Gastrocnemius medialis (tissue), 4 donors: ENCODE data around the gene TNS3. TPM values are rescaled to one million over a fixed set of nuclear protein-coding genes. Genes with fewer than 3 reads are reported as not detected.

ENCODE experiments used
- ATAC-seq, 2 donors: fragments of 150-250 bp; one replicate each; pipeline ENCODE4 v1.9.1; 2016
- DNase-seq, 2 donors: peaks; one replicate each; pipeline ENCODE4 v3.0.0-alpha.2; 2019
- H3K27ac ChIP-seq, 4 donors: fragments of 200-600 bp; sonication (generic); 1 replicate in 1 of 4; 2 replicates in 3 of 4; pipeline ENCODE4 v1.5.1; 2016 to 2018; ENCODE audit warnings: mild to moderate bottlenecking in 2 of 4, moderate library complexity in 1 of 4
- H3K27me3 ChIP-seq, 3 donors: fragments of 200-600 bp; sonication (generic) in 2 of 3; 1 replicate in 1 of 3; 2 replicates in 2 of 3; pipeline versions ENCODE4 v1.5.1 to v1.6.0; 2016 to 2019; ENCODE audit warnings: mild to moderate bottlenecking in 1 of 3, moderate library complexity in 1 of 3
- H3K36me3 ChIP-seq, 2 donors: fragments of 200-600 bp; sonication (generic) in 1 of 2; one replicate each; pipeline ENCODE4 v1.5.1; 2017 to 2018
- H3K4me1 ChIP-seq, 2 donors: fragments of 200-600 bp; sonication (generic) in 1 of 2; one replicate each; pipeline ENCODE4 v1.5.1; 2016 to 2017; ENCODE audit warnings: mild to moderate bottlenecking in 2 of 2
- H3K4me3 ChIP-seq, 4 donors: fragments of 200-600 bp; sonication (generic) in 3 of 4; 1 replicate in 1 of 4; 2 replicates in 3 of 4; pipeline ENCODE4 v1.5.1; 2016 to 2019; ENCODE audit warnings: mild to moderate bottlenecking in 2 of 4
- H3K9me3 ChIP-seq, 3 donors: fragments of 200-600 bp; sonication (generic) in 2 of 3; 1 replicate in 1 of 3; 2 replicates in 2 of 3; pipeline ENCODE4 v1.5.1; 2016 to 2019
- POLR2A ChIP-seq, 2 donors: fragments of 450-650 bp; IDR thresholded peaks; one replicate each; pipeline ENCODE4 v1.6.1; 2017; ENCODE audit warnings: antibody characterized with exemption in 2 of 2, mild to moderate bottlenecking in 2 of 2, moderate library complexity in 2 of 2
- in situ Hi-C, 4 donors: fragments of 200-750 bp; cut with MboI; loops; one replicate each; pipeline versions ENCODE4 v1.15.0 to v1.8.0; 2017; ENCODE audit warnings: low sequenced_read_pairs in 4 of 4
- intact Hi-C: fragments of 100-400 bp; cut with DNase I; formaldehyde crosslinking; loops from one replicate; pipeline ENCODE4 v1.15.1; 2023; ENCODE audit warnings: low total_unique reads
- total RNA-seq, 4 donors: library from RNA; depleted of rRNA; stranded (reverse); fragments of >200 nt; gene quantifications; one replicate each; pipeline versions ENCODE4 v1.1.0 to v1.2.3, GENCODE V29; 2016
- TF ChIP-seq, protein P1 (sequence below), 5 experiments: fragments of 450-650 bp in 3 of 5; fragments of 200-600 bp in 2 of 5; sonication (generic) in 2 of 5; IDR thresholded peaks in 4 of 5; conservative IDR thresholded peaks in 1 of 5; 1 replicate in 4 of 5; 2 replicates in 1 of 5; pipeline ENCODE4 v1.5.1; 2016 to 2019; ENCODE audit warnings: antibody characterized with exemption in 5 of 5, mild to moderate bottlenecking in 3 of 5, moderate library complexity in 3 of 5

The TNS3 gene
- total RNA-seq, 4 donors from 2014 or later: 39.4 to 64.3 (median 50.5) TPM

DNA sequence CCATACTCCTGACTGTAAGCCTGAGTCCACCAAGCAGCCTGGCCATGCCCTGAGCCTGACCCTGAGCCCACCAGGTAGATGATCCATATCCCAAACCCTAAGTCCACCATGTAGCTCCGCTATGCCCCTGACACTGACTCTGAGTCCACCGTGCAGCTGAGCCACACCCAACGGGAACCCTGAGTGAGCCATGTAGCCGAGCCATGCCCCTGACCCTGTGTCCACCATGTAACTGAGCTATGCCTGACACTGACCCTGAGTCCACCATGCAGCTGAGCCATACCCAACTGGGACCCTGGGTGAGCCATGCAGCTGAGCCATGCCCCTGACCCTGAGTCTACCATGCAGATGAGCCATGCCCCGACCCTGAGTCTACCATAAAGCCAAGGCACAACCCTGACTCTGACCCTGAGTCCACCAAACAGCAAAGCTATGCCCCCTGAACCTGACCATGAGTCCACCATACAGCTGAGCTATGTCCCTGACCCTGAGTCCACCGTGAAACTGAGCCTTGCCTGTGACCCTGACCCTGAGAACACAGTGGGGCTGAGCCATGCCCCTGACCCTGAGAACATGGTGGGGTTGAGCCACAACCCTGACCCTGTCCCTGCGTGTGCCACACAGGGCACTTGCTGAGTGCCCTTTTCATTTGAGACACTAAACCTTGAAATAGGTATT lies 299.8 kb downstream of the TNS3 start:
- DNase-seq (no peak), ATAC-seq (no peak)
- Histone ChIP-seq H3K9me3 (no peaks in the 10 kb centered on the region), H3K27ac (no peak overlapping the region), H3K36me3 (peaks cover 0 to 69% of the 10 kb centered on the region in 2 donors), H3K4me3 (no peak overlapping the region), H3K4me1 (peaks cover 0 to 3% of the 10 kb centered on the region in 2 donors), H3K27me3 (no peaks in the 10 kb centered on the region)
- in situ Hi-C loops: no loop called here
- intact Hi-C loops: loop anchor here (5.0 kb wide), 1 partner anchor 95 kb away; no protein-coding TSS in a partner anchor
- no peak for TF ChIP-seq POLR2A (IDR thresholded peaks at IDR 0.05)
- TF ChIP-seq, protein P1, sequence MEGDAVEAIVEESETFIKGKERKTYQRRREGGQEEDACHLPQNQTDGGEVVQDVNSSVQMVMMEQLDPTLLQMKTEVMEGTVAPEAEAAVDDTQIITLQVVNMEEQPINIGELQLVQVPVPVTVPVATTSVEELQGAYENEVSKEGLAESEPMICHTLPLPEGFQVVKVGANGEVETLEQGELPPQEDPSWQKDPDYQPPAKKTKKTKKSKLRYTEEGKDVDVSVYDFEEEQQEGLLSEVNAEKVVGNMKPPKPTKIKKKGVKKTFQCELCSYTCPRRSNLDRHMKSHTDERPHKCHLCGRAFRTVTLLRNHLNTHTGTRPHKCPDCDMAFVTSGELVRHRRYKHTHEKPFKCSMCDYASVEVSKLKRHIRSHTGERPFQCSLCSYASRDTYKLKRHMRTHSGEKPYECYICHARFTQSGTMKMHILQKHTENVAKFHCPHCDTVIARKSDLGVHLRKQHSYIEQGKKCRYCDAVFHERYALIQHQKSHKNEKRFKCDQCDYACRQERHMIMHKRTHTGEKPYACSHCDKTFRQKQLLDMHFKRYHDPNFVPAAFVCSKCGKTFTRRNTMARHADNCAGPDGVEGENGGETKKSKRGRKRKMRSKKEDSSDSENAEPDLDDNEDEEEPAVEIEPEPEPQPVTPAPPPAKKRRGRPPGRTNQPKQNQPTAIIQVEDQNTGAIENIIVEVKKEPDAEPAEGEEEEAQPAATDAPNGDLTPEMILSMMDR (IDR thresholded peaks at IDR 0.05 in 4 of 5, conservative IDR thresholded peaks at IDR 0.05 in 1 of 5): no peak

DNA sequence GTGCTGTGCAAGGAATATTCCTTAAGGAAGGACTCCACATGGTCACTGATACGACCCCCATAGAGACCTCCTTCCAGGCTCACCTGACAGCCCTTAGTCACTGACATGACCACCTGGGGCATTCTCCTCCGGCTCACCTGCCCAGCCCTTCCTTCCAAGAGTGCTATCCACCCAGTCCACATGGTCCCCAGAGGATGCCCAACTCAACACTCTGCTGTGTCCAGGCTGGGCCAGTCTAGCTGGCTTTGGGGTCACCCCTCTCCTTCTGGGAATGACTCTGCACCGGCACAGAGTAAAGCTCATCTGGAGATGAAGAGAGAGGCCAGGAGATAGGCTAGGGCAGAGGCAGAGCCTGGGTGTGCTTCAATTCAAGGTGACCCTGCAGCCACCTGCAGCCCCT lies 300.8 kb downstream of the TNS3 start:
- Histone ChIP-seq H3K27me3 (no peaks in the 10 kb centered on the region), H3K27ac (no peak overlapping the region), H3K9me3 (no peaks in the 10 kb centered on the region), H3K4me1 (no peaks in the 10 kb centered on the region), H3K4me3 (no peak overlapping the region), H3K36me3 (peaks cover 0 to 79% of the 10 kb centered on the region in 2 donors)
- intact Hi-C loops: loop anchor here (5.0 kb wide), 1 partner anchor 96 kb away; no protein-coding TSS in a partner anchor
- DNase-seq: no peak
- in situ Hi-C loops: no loop called here
- ATAC-seq: no peak
- no peak for TF ChIP-seq POLR2A (IDR thresholded peaks at IDR 0.05)
- TF ChIP-seq, protein P1 (IDR thresholded peaks at IDR 0.05 in 4 of 5, conservative IDR thresholded peaks at IDR 0.05 in 1 of 5): no peak

DNA sequence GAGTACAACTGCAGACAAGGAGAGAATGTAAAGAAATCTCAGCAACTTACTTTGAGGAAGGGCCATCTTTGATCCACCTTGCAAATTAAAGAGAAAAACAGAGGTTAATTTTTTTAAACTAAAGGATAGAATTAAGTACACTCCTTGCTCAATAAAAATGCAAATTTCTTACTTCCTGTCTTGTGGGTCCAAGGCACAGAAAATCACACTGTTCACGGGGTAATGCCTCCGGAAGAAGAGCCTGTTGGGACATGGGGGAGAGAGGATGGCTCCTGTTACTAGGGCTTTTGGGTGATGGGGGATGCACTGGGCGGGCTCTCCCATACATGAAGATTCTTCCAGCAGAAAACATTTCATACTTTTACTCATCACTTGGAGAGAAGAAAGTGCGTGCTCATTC lies 301.8 kb downstream of the TNS3 start:
- H3K27ac ChIP-seq: no peak overlapping the region
- H3K9me3 ChIP-seq: no peaks in the 10 kb centered on the region
- H3K4me1 ChIP-seq: no peaks in the 10 kb centered on the region
- in situ Hi-C loops (no loop called here), intact Hi-C loops (loop anchor here (5.0 kb wide), 1 partner anchor 97 kb away; no protein-coding TSS in a partner anchor)
- ATAC-seq (no peak), DNase-seq (no peak)
- no peaks in the 10 kb centered on the region for H3K27me3 ChIP-seq
- peaks cover 0 to 81% of the 10 kb centered on the region in 2 donors for H3K36me3 ChIP-seq
- no peak overlapping the region for H3K4me3 ChIP-seq
- TF ChIP-seq, protein P1 (IDR thresholded peaks at IDR 0.05 in 4 of 5, conservative IDR thresholded peaks at IDR 0.05 in 1 of 5): no peak
- no peak for TF ChIP-seq POLR2A (IDR thresholded peaks at IDR 0.05)

DNA sequence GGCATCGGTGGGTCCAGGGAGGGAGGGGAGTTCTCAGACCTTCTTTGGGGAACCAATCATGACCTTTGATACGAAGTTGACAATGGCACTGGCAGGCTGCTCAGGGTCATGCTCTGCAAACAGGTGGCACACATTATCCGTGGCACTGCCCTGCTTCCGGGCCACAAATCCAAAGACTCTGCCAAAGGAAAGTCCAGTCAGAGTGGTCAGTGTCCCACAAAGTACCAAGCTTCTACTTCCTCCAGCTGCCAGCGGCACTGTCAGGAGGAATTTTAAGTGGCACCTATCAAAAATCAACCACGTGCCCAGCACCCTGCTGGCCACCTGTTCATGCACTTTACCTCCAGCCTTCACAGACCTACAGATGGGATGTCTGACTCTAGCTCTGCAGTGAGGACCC lies 303.9 kb downstream of the TNS3 start:
- in situ Hi-C loops: no loop called here

More for the DNA sequence above, 303.9 kb downstream of the TNS3 start:
- Histone ChIP-seq H3K9me3 (no peaks in the 10 kb centered on the region), H3K36me3 (peaks cover 0 to 63% of the 10 kb centered on the region in 2 donors), H3K27ac (no peak overlapping the region), H3K27me3 (no peaks in the 10 kb centered on the region), H3K4me1 (no peaks in the 10 kb centered on the region), H3K4me3 (no peak overlapping the region)
- TF ChIP-seq, protein P1 (IDR thresholded peaks at IDR 0.05 in 4 of 5, conservative IDR thresholded peaks at IDR 0.05 in 1 of 5): no peak
- TF ChIP-seq POLR2A (IDR thresholded peaks at IDR 0.05): no peak
- intact Hi-C loops: no loop called here
- ATAC-seq (no peak), DNase-seq (no peak)
